Skeletal muscle tissue (tissue), 4 donors: ENCODE data around the gene IRF3. TPM values are rescaled to one million over a fixed set of nuclear protein-coding genes. Genes with fewer than 3 reads are reported as not detected.

ENCODE experiments used
- H3K27ac ChIP-seq: one replicate; pipeline ENCODE4 v1.7.0; 2013; ENCODE audit warnings: mild to moderate bottlenecking, low read depth, low read length, inconsistent platforms
- H3K27me3 ChIP-seq, 3 donors: one replicate each; pipeline ENCODE4 v1.7.0; 2013; ENCODE audit warnings: low read length in 3 of 3; ENCODE audit not compliant: control insufficient read depth in 3 of 3, insufficient read depth in 3 of 3
- H3K36me3 ChIP-seq, 3 donors: one replicate each; pipeline ENCODE4 v1.7.0; 2013; ENCODE audit warnings: low read length in 3 of 3; ENCODE audit not compliant: control insufficient read depth in 3 of 3, insufficient read depth in 3 of 3
- H3K4me1 ChIP-seq, 3 donors: one replicate each; pipeline ENCODE4 v1.7.0; 2013; ENCODE audit warnings: low read length in 3 of 3, mild to moderate bottlenecking in 3 of 3; ENCODE audit not compliant: control insufficient read depth in 3 of 3, insufficient read depth in 3 of 3
- H3K4me3 ChIP-seq, 3 donors: one replicate each; pipeline ENCODE4 v1.7.0; 2013; ENCODE audit warnings: low read length in 3 of 3
- H3K9ac ChIP-seq, 3 donors: one replicate each; pipeline ENCODE4 v1.7.0; 2013; ENCODE audit warnings: low read length in 3 of 3, mild to moderate bottlenecking in 3 of 3, moderate library complexity in 2 of 3, low read depth in 1 of 3
- H3K9me3 ChIP-seq, 3 donors: one replicate each; pipeline ENCODE4 v1.7.0; 2013; ENCODE audit warnings: low read length in 3 of 3; ENCODE audit not compliant: control insufficient read depth in 3 of 3
- total RNA-seq: library from RNA; depleted of rRNA; stranded (reverse); fragments of >200 nt; gene quantifications from one replicate; pipeline ENCODE4 v1.2.3, GENCODE V29; 2014
- donor health status: Osteomylitis.

Gene IRF3
- total RNA-seq, 1 donor from 2014 or later, result 31.3 TPM

- H3K36me3 ChIP-seq, result peaks cover 75 to 79% (median 77%) of the 10 kb centered on the region in 3 donors
- peaks cover 0 to 7% (median 5%) of the 10 kb centered on the region in 3 donors for H3K4me1 ChIP-seq
- no peaks in the 10 kb centered on the region for H3K9me3 ChIP-seq
- no peaks in the 10 kb centered on the region for H3K27me3 ChIP-seq
- H3K9ac ChIP-seq, result peak overlapping the region in 1 of 3 donors; percentile 45
- H3K4me3 ChIP-seq, result no peak overlapping the region
- H3K27ac ChIP-seq, result no peak overlapping the region
Measured at GRCh38 chr19:49658566-49659442, 6.9 kb downstream of the IRF3 start.

DNA sequence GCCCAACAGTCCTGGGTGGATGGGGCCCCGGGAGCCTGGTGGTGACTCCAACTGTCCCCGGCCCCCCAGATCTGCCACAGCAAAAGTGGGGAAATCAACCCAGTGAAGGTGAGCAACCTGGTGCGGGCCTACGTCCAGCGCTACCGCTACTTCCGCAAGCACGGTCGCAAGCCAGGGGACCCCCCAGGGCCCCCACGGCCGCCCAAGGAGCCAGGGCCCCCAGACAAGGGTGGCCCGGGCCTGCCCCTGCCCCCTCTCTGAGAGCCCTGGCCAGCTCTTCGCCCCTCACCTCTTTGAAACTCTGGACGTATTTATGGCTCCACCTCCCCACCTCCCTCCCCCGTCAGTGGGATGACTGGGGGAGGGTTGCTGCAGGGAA, 7.5 kb downstream of the IRF3 start:
- H3K9me3 ChIP-seq, result no peaks in the 10 kb centered on the region
- H3K36me3 ChIP-seq, result peaks cover 79 to 81% (median 80%) of the 10 kb centered on the region in 3 donors
- peaks cover 0 to 2% (median 1%) of the 10 kb centered on the region in 3 donors for H3K4me1 ChIP-seq
- no peaks in the 10 kb centered on the region for H3K27me3 ChIP-seq
- H3K4me3 ChIP-seq, result no peak overlapping the region
- H3K27ac ChIP-seq, result no peak overlapping the region
- H3K9ac ChIP-seq, result no peak overlapping the region

- Histone ChIP-seq H3K27me3 (no peaks in the 10 kb centered on the region), H3K9me3 (no peaks in the 10 kb centered on the region), H3K4me1 (no peaks in the 10 kb centered on the region), H3K27ac (no peak overlapping the region), H3K36me3 (peaks cover 79 to 82% (median 81%) of the 10 kb centered on the region in 3 donors), H3K9ac (no peak overlapping the region), H3K4me3 (no peak overlapping the region)
Measured at GRCh38 chr19:49657493-49658138, 8.0 kb downstream of the IRF3 start.

GRCh38 chr19:49656456-49657109, 9.1 kb downstream of the IRF3 start:
- Histone ChIP-seq H3K27me3 (no peaks in the 10 kb centered on the region), H3K4me1 (no peaks in the 10 kb centered on the region), H3K4me3 (no peak overlapping the region), H3K9me3 (no peaks in the 10 kb centered on the region), H3K27ac (no peak overlapping the region), H3K9ac (no peak overlapping the region), H3K36me3 (peaks cover 72 to 77% (median 74%) of the 10 kb centered on the region in 3 donors)

DNA sequence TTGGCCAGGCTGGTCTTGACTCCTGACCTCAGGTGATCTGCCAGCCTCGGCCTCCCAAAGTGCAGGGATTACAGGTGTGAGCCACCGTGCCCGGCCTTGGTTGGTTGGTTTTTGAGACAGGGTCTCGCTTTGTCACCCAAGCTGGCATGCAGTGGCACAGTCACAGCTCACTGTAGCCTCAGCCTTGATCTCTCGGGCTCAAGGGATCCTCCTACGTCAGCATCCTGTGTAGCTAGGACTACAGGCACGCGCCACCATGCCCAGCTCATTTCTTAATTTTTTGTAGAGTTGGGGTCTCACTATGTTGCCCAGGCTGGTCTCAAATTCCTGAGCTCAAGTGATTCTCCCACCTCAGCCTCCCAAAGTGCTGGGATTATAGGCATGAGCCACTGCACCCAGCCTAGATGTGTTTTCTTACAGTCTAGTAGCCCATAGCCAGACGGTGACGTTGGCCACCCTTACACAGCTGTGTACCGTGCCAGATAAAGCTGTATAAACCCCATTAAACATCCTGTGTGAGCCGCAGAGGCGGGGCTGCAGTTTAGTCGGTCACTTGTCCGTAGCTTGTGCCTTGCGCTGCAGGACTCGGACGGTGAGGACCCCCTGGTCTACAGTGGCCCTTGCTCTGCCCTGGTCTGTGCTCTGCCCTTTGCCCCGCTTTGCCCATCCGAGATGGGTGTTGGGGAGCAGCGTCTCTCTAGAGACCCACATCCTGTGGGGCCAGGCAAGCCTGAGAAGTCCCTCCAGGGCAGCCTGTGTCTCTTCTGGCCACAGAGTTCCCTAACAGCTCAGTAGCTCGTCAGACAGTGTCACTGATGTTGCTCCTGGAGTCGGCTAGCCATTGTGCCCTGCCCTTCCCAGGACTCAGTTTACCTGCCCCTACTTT, 9.8 kb downstream of the IRF3 start:
- Histone ChIP-seq H3K27me3 (no peaks in the 10 kb centered on the region), H3K9ac (no peak overlapping the region), H3K9me3 (no peaks in the 10 kb centered on the region), H3K27ac (no peak overlapping the region), H3K36me3 (peaks cover 68 to 74% (median 72%) of the 10 kb centered on the region in 3 donors), H3K4me3 (no peak overlapping the region), H3K4me1 (no peaks in the 10 kb centered on the region)

DNA sequence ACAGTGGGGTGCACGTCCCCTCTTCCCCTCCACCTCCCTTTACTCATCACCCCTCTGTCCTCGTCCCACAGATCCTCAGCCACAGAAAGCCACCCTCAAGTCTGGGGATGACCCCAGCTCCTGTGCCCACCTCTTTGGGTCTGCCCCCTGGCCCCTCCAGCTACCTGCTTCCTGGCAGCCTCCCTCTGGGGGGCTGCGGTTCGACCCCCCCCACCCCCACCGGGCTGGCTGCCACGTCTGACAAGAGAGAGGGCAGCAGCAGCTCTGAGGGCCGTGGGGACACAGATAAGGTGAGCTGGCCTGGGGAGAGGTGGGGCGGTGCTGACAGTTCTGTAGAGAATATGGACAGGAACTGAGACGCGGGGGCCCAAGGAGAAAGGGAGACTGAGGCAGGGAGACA, 11.1 kb downstream of the IRF3 start:
- no peak overlapping the region for H3K9ac ChIP-seq
- H3K4me1 ChIP-seq, result peaks cover 0 to 4% (median 0%) of the 10 kb centered on the region in 3 donors
- no peaks in the 10 kb centered on the region for H3K27me3 ChIP-seq
- H3K36me3 ChIP-seq, result peaks cover 73 to 77% (median 74%) of the 10 kb centered on the region in 3 donors
- no peaks in the 10 kb centered on the region for H3K9me3 ChIP-seq
- no peak overlapping the region for H3K4me3 ChIP-seq
- H3K27ac ChIP-seq, result no peak overlapping the region

DNA sequence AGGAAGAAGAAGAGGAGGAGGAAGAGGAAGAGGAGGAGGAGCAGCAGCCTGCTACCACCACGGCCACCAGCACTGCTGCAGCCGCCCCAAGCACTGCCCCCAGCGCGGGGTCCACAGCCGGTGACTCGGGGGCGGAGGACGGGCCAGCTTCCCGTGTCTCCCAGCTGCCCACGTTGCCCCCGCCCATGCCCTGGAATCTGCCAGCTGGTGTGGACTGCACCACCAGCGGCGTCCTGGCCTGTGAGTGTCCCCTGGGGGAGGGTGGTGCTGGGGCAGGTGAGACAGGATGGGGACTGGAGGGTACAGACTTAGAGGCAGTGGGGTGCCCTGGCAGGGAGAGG, 12.2 kb downstream of the IRF3 start:
- H3K9me3 ChIP-seq, result no peaks in the 10 kb centered on the region
- H3K27me3 ChIP-seq, result no peaks in the 10 kb centered on the region
- H3K4me3 ChIP-seq, result no peak overlapping the region
- H3K4me1 ChIP-seq, result peaks cover 0 to 4% (median 0%) of the 10 kb centered on the region in 3 donors
- no peak overlapping the region for H3K27ac ChIP-seq
- H3K9ac ChIP-seq, result no peak overlapping the region
- peaks cover 68 to 71% (median 68%) of the 10 kb centered on the region in 3 donors for H3K36me3 ChIP-seq

DNA sequence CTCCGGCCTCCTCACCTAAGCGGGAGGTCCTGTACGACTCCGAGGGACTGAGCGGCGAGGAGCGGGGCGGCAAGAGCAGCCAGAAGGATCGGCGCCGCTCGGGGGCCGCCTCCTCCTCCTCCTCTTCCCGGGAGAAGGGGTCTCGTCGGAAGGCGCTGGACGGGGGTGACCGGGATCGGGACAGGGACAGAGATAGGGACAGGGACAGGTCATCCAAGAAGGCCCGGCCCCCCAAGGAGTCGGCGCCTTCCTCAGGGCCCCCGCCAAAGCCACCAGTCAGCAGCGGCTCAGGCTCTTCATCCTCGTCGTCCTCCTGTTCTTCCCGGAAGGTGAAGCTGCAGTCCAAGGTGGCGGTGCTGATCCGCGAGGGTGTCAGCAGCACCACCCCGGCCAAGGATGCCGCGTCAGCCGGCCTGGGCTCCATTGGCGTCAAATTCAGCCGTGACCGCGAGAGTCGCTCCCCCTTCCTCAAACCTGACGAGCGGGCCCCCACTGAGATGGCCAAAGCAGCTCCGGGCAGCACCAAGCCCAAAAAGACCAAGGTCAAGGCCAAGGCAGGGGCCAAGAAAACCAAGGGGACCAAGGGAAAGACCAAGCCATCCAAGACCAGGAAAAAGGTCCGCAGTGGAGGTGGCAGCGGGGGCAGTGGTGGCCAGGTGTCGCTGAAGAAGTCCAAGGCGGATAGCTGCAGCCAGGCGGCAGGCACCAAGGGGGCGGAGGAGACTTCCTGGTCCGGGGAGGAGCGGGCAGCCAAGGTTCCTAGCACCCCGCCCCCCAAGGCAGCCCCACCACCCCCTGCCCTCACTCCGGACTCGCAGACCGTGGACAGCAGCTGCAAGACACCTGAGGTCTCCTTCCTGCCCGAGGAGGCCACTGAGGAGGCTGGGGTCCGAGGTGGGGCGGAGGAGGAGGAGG, 12.8 kb downstream of the IRF3 start:
- H3K27me3 ChIP-seq, result no peaks in the 10 kb centered on the region
- H3K4me1 ChIP-seq, result peaks cover 0 to 5% (median 0%) of the 10 kb centered on the region in 3 donors
- H3K9ac ChIP-seq, result no peak overlapping the region
- H3K9me3 ChIP-seq, result no peaks in the 10 kb centered on the region
- no peak overlapping the region for H3K27ac ChIP-seq
- H3K4me3 ChIP-seq, result no peak overlapping the region
- H3K36me3 ChIP-seq, result peaks cover 63 to 67% (median 63%) of the 10 kb centered on the region in 3 donors
